Skin epidermis (tissue), 12 donors: Measurements from ENCODE around the gene SLC24A4.

Source experiments
- H3K27ac ChIP-seq, 21 experiments: fragments of 200-600 bp; sonication (generic) in 11 of 21; one replicate each; pipeline ENCODE4 v1.5.0; 2020; ENCODE audit warnings: mild to moderate bottlenecking in 3 of 21, inconsistent platforms in 2 of 21, moderate library complexity in 2 of 21
- H3K4me3 ChIP-seq, 7 experiments: fragments of 200-600 bp; sonication (generic) in 2 of 7; one replicate each; pipeline ENCODE4 v1.5.0; 2020; ENCODE audit warnings: inconsistent platforms in 2 of 7, mild to moderate bottlenecking in 2 of 7, moderate library complexity in 1 of 7

Gene SLC24A4

GRCh38 chr14:92511453-92512238 is 188.7 kb downstream of the SLC24A4 start:
- H3K27ac ChIP-seq, result peak overlapping the region in 11 of 21 experiments; percentile 11 to 79 (median 42)

GRCh38 chr14:92512807-92513203 is 189.8 kb downstream of the SLC24A4 start:
- Histone ChIP-seq H3K4me3 (peak overlapping the region; percentile 53 to 84 (median 64)), H3K27ac (peak overlapping the region in 17 of 21 experiments; percentile 82 to 97 (median 91))

More at GRCh38 chr14:92511453-92512238, 188.7 kb downstream of the SLC24A4 start:
- H3K4me3 ChIP-seq, result no peak overlapping the region

GRCh38 chr14:92513204-92513965 is 190.4 kb downstream of the SLC24A4 start, which contains the start of gene RIN3:
Gene RIN3, plus strand, starts transcription at chr14:92513781. Its CDS starts 152 bp downstream, at chr14:92513933.
- Histone ChIP-seq H3K27ac (peak within 1 kb of the TSS; percentile 80 to 97 (median 90)), H3K4me3 (peak within 1 kb of the TSS; percentile 53 to 84 (median 64))

GRCh38 chr14:92513966-92514843 is 191.2 kb downstream of the SLC24A4 start:
- Histone ChIP-seq H3K27ac (peak overlapping the region; percentile 80 to 97 (median 90)), H3K4me3 (peak overlapping the region; percentile 53 to 84 (median 64))

- Histone ChIP-seq H3K4me3 (peak overlapping the region; percentile 53 to 84 (median 64)), H3K27ac (peak overlapping the region in 20 of 21 experiments; percentile 80 to 97 (median 90))
These were observed 192.0 kb downstream of the SLC24A4 start for GRCh38 chr14:92514844-92515514.

GRCh38 chr14:92515546-92516343 is 192.8 kb downstream of the SLC24A4 start:
- Histone ChIP-seq H3K4me3 (peak overlapping the region in 2 of 7 experiments; percentile 53 to 84), H3K27ac (peak overlapping the region in 11 of 21 experiments; percentile 4 to 97 (median 82))

- peak overlapping the region in 6 of 21 experiments; percentile 4 to 97 (median 48) for H3K27ac ChIP-seq
- no peak overlapping the region for H3K4me3 ChIP-seq
These were observed 193.5 kb downstream of the SLC24A4 start for GRCh38 chr14:92516344-92516965.

GRCh38 chr14:92516966-92517506 is 194.1 kb downstream of the SLC24A4 start:
- Histone ChIP-seq H3K4me3 (no peak overlapping the region), H3K27ac (peak overlapping the region in 2 of 21 experiments; percentile 4 to 97)

- peak overlapping the region in 1 of 21 experiments; percentile 23 for H3K27ac ChIP-seq
- no peak overlapping the region for H3K4me3 ChIP-seq
These were observed 194.8 kb downstream of the SLC24A4 start for GRCh38 chr14:92517761-92518160.

- H3K4me3 ChIP-seq, result no peak overlapping the region
- peak overlapping the region in 8 of 21 experiments; percentile 10 to 47 (median 37) for H3K27ac ChIP-seq
These were observed 196.5 kb downstream of the SLC24A4 start for GRCh38 chr14:92519246-92520101.

GRCh38 chr14:92520102-92521057 is 197.4 kb downstream of the SLC24A4 start:
- Histone ChIP-seq H3K4me3 (no peak overlapping the region), H3K27ac (peak overlapping the region in 5 of 21 experiments; percentile 22 to 47 (median 46))

- Histone ChIP-seq H3K27ac (no peak overlapping the region), H3K4me3 (no peak overlapping the region)
These were observed 198.1 kb downstream of the SLC24A4 start for GRCh38 chr14:92521058-92521415.

GRCh38 chr14:92523752-92524151 is 200.8 kb downstream of the SLC24A4 start:
- H3K27ac ChIP-seq, result peak overlapping the region in 1 of 21 experiments; percentile 26

GRCh38 chr14:92524602-92525185 is 201.7 kb downstream of the SLC24A4 start:
- H3K27ac ChIP-seq, result peak overlapping the region in 3 of 21 experiments; percentile 26 to 29 (median 28)
- H3K4me3 ChIP-seq, result no peak overlapping the region

More at GRCh38 chr14:92523752-92524151, 200.8 kb downstream of the SLC24A4 start:
- H3K4me3 ChIP-seq, result no peak overlapping the region
